HG02588 (cell line): Measurements from ENCODE around the gene HSD17B8.

Experiments
- ATAC-seq: cut with Tn5 transposase; IDR thresholded peaks from one replicate; pipeline ENCODE4 v1.9.1; 2021; ENCODE audit warnings: mild to moderate bottlenecking, moderate library complexity; ENCODE audit not compliant: unreplicated experiment

The HSD17B8 gene

DNA sequence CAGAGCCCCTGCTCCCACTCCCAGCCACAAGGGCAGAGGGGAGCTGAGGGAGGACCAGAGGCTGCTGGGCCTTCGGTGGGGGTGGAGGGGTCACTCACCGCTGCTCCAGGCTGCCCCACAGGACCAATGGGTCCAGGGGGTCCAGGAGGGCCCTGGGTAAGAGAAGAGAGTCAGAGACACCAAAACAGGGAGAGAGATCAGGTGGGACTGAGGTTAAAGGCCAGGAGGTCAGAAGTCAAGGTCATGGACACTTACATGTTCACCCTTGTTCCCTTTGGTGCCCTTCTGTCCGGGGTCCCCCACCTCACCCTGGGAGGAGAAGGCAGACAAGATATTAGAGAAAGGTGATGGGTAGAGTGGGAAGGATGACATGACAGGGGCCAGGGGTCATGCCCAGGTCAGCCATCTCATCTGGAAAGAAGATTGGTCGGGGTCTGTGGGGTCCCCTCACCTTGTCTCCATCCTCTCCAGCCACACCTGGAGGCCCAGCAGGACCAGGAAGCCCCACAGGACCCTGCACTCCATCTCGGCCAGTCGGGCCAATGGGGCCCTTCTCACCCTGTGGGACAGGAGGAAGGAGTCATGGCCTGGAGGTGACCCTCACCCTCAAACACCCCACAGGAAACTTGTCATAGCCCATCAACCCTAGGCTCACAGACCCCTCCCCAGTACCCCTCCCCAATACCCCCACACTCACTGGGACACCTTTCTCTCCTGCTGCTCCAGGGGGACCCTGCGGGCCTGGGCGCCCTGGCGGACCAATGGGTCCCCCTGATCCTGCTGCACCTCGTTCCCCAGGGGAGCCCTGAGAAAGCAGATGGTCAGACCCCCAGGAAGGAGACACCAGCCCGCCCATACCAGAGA is 33.2 kb upstream of the HSD17B8 start:
- ATAC-seq = no peak

DNA sequence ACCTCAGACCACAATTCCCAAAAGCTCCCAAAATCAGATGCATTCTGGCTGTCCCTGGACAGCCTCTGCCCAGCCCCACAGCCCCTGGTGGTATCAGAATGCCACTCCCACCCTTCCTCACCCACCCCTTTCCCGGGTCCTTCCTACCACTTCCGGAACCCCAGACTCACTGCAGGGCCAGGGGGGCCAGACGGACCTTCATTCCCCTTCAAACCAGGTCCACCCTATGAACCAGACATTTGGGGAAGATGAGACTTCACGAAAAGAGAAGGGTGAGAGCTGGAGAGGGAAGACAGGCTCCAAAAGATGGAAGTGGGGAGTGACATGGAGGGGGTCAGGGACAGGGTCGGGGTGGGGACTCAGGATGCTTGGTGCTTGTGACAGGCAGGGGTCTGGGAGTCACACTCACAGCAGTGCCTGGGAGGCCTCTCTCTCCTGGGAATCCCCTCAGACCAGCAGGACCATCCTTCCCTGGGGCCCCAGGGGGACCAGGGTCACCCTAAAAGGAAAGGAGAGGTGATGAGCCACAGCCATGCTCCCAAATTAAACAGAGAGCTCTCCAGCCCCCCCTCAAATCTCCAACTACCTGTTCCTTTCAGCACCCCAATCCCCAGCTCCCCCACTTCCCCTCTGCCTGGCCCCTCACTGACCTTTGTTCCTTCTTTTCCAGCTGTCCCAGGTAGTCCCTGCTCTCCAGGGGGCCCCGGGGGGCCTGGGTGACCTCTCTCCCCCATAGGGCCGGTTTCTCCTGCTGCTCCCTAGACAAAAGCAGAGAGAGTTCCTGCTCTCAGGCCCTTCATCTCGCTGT is 32.4 kb upstream of the HSD17B8 start:
- no peak for ATAC-seq

DNA sequence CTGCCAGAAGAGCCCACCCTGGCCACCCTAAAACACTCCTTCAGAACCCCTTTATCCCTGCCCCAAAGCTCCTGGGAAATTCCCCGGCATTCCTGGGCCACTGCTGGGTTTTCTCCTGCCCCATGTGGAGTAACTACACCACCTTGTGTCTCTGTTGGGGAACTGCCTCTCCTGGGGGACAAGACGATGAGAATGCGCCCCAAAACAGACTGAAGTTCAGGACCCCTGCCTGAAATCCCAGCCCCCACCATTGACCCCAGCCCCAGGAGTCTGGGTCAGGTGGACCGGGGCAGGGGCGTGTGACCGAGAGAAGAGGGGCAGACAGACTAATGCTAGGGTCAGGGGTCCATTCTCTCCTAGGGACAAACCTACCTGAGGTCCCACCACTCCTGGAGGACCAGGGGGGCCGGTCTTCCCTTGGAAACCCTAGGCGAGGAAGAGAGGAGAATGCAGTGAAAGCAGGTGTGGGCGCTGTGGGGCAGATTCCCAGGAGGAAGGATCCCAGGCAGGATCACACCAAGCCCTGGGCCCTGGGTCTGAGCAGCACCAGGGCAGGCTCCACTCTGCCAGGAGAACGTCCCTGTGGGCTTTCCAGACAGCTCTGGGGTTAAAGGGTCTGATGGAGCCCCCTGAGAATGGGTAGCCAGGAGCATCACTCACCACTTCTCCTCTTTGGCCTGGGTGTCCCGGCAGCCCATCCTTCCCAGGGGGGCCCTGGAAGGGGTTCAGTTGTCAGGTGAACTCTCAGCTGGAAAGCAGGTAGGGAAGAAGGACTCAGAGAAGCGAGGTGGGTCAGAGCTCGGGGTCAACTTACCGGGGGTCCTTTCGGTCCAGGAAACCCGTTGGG is 31.5 kb upstream of the HSD17B8 start:
- ATAC-seq = no peak

DNA sequence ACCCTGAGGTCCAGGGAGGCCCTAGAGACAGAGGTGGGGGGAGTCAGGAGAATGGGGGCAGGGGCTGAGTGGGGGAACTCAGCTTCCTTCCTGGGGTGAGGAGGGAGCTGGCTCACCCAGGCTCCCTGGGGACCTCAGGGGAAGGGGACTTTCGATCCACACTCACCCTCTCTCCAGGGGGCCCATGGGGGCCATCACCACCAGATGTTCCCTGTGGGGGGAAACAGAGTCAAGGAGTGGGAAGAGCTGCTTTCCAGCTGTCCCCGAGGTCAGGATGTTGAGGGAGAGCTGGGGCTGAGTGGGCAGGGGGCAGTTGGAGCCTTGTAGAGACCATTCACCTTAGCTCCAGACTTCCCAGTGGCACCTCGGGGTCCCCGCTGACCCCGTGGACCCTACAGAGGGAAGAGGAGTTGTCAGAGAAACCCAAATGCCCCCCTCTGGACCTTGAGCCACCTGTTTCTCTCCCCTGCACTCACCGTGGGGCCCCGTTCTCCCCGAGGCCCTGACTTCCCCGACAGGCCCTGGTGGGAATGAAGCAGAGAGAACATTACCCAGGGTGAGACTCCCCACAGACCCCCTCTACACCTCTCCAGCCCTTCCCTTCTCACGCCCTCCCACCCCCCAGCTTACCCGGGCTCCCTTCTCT is 30.8 kb upstream of the HSD17B8 start:
- no peak for ATAC-seq

DNA sequence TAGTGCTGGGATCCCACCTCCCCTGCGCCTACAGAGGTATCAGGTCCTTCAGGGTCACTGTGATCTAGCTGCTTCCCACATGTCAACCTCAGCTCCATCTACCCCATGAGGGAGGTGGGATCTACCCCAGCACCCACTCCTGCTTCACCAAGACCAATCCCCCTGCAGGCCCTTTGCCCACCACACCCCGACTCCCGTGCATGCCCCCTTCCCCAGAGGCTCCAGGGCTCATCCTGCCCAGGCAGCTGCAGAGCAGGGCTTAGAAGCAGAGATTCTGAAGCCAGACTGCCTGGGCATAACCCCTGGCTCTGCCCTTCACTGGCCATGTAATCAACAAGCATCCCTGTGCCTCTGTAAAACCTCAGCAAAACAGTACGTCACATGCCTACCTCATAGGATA is 29.7 kb upstream of the HSD17B8 start:
- no peak for ATAC-seq

DNA sequence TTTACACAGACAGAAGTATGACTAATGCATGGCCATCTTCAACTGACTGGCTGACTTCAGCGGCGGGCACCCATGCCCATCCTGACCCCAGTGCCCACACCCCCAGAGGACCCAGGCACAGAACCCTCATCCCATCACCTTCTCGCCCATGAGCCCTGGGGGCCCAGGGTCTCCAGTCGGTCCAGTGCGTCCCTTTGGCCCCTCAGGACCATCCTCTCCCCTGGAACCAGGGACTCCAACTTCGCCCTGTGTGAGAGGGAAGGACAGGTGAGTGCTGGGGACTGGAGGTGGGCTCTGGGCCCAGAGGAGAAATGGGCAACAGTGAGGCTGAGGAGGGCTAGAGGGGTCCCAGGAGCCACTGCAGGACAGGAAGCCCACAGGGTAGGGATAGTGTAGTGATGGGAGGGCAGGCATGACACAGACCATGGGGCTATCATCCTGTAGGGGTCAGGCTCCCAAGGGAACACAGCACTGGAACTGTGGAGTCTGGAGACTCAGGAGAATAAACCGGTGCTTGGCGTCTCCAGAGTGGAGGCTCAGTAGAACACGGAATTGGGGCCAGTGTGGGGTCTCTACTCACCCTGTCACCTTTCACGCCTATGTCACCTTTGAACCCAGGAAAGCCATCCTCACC is 28.9 kb upstream of the HSD17B8 start:
- ATAC-seq = no peak

DNA sequence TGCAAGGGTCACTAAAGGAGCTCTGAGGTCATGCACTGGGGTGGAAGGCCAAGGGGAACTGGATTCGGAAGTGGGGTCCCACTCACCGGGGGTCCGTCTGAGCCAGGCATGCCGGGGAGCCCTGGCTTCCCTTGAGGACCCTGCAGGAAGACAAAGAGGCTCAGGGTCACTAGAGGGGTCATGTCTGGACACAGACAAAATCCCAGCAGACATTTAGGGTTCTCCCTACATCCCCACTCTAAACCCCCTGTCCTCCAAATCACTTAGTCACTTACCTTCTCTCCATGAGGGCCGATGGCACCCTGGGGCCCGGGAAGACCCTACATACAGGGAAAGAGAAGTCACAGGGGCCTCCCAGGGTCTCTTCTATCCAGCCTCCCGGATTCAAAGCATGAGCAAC is 27.5 kb upstream of the HSD17B8 start:
- no peak for ATAC-seq

DNA sequence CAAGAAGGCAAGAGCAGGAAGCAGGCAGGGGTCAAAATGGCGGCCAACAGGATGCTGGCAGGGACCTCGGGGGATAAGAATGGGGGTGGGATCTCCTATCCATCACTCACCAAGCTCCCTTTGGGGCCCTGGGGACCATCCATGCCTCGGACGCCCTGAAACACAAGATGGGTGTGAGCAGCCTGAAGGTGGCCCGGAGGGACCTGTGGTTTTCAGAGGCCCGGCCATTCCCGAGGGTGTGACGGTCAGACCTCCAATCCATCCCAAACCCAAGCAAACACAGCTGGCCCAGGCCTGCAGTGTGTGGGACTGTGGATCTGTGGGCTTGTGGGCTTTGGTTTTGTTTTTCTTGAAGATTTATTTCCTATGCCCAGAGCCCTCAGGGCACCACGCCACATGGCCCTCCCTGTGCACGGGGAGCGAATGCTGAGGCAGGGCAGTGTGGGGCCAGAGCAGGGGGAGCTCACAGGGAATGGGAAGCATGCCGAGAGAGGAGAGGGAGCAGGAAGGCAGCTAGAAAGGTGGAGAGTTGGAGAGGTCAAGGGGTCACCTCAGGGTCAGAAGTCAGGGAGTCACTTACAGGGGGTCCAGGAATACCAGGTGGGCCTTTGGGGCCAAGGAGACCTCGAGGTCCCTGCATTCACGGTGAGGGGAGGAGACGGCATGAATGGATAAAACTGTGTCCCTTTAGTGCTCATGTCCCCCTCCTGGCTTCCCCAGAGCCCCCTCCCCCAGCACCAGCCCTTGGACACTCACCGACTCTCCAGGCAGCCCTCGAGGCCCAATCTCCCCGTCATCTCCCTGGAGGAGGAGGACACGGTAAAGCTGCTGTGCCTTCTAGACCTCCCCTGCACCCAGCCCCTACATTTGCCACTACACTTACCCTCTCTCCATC is 26.7 kb upstream of the HSD17B8 start:
- no peak for ATAC-seq

DNA sequence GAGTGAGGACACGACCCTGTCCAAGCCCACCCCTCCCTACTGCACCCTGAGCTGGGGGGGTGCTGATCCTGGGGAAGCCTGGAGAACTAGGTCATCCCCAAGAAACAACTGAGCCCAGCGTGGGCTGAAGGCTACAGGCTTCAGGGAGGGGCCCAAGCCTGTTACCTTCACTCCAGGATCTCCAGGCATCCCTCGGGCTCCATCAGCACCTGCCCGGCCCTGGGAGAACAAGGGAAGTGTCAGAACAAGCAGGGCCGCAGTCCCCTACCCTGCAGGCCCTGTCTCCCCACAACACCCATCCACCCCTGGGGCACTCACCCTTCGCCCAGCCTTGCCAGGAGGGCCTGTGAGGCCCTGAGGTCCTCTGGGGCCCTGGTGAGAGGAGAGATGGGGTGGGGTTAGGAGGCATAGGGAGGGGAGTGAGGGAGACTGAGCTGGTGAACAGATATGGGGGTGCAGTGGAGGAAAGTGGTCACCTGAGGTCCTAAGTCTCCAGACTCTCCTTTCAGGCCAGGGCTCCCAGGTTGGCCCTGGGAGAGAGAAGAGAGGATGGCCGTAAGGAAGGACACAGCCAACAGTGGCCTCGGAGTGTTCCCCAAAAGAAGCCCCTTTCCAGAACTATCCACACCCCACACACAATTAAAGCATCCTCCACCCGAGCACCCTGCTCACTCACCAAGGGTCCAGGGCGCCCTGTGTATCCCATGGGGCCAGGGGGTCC is 25.5 kb upstream of the HSD17B8 start:
- ATAC-seq = no peak

DNA sequence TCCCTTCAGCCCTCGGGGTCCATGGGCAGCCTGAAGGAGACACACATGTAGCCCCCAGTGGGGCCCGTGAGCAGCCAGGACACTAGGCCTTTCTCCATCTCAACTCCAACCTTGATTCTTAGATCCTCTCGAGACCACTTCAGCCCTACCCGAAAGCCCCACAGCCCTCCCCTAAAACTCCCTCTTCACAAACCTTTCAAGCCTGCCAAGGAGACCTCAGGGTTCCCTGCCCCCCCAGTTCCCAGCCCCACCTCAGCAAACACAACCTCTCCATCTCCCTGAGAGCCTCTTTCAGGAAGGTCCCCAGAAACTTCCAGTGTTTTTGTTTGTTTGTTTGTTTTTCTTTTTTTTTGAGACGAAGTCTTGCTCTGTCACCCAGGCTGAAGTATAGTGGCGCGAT is 23.3 kb upstream of the HSD17B8 start:
- ATAC-seq = no peak

DNA sequence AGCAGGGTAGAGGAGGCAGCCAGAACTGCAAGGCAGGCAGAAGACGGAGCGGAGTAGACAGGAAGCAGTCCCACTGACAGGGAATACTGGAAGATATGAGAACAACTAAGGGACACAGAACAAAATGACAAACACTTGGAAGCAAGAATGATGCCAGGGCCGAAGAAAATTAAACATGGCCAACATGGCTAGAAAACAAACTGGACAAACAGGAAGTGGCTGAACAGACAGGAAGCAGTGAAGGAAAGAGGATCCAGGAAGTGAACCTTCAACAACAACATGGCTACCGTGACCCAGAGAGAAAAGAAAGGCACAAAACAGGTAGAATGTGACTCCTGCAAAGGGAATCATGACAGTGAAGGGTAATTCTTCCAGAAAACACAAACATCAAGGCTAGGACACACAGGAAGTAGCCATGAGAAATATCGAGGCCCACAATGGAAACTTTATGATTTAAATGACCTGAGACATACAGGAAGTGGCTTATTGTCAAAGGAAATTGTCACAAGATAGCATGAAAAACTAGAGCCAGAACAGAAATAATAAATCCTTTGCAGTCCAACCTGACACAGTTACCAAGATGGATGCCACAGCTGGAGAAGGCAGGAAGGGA is 21.3 kb upstream of the HSD17B8 start:
- no peak for ATAC-seq

DNA sequence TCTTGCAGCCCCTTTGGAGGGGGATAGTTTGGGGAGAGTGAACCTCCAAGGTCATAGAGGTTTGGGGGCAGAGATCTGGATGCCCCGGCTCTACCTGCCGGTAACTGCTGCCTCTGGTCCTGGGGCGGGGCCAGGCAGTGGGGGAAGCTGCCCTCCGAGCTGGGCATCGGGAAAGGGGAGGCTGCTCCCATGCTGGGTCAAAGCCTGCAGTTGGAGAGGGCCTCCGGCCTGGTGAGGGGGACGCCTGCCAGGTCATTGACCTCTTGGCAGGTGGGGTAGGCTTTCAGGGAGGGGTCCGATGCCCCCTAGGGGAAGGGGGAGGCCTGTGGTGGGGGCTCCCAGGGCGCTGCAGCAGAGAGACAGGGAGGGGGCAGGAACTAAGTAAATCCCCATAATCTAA is 19.3 kb upstream of the HSD17B8 start:
- ATAC-seq = no peak

DNA sequence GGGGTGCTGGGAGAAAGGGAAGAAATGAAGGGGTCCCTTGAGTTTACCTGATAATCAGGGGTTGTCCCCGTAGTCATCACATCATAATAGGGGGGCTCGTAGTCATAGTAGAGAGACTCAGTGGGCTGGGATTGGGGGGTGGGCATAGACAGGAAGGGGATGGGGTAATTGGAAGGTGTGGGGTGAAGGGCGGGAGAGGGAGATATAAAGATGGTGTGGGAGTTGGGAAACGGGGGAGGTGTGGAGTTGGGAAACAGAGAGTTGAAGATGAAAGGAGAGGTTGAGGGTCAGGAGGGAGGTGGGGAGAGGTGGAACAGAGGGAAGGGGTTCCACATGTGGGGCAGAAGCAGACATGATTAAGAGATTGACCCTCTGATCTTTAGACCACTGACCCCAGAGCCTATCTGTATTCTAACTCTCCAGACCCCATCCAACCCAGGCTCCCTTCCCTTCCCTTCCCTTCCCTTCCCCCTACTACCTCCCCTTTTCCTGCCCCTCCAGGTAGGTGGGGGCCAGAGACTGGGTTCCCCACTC is 18.7 kb upstream of the HSD17B8 start:
- no peak for ATAC-seq

DNA sequence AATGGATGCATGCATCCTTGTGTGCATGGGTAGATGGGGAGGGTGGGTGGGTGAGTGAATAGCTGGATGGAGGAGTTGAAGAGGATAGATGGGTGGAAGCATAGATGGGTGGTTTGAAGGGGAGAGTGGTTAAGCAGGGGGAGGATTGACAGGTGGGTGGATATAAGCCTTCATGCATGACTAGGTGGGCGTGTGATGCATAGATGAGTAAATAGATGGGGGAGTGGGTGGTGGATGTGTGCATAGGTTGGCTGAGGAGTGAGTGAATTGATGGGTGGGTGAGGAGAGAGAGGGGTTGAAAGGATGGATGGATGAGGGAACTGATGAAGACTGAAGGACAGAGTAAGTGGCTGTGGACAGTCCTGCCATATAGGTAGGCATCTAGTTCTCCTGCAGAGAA is 16.6 kb upstream of the HSD17B8 start:
- no peak for ATAC-seq

DNA sequence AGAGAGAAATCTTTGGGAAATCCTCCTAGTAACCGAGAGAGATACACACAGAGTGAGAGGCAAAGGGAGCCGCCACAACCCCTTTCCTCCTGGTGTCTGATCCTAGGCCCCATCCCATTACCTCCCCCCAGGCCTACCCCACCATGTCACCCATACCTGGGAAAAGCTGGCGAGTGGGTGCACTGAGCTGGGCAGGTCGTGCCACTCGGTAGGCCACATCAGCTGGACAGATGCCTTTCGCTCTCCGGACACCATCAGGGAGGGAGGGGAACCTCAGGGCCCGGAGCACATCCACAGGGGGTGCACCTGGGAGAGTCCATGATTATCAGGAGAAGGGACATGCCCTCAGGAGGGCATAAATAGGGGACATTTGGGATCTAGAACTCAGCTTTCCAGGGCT is 15.3 kb upstream of the HSD17B8 start:
- no peak for ATAC-seq

DNA sequence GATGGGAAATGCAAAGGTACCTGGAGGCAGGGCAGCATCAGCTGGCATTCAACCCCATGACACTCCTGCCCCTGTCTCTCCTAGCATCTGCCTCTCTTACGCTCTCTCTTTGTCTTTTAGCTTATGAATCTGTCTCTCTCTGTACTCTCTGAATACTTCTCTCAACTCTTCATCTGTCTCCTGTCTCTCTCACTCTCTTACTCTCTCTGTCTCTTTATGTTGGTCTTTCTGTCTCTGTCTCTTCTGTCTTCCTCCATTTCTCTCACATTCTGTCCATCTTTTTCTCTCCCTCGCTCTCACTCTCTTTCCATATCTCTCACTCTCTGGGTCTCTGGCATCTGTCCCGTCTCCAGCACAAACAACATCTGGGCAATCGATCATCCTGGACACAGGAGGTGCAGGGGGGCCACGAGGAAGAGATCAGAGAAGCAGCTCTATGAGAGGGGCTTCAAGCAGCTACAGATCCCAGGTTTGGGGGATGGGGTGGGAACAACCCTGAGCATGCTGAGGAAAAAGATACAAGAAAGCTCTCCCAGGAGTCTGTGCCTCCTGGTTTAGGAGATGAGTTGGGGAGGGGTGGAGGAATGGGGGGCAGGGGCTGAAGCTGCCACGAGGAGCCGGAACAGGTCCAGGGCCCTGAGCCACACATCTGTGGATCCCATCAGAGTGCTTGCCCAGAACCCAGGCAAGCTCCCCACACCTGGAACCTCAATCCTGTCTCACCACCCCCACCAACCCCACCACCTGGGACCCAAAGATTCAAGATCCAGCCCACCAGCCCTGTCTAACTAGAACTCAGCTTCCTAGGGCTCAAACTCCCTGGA is 14.6 kb upstream of the HSD17B8 start:
- no peak for ATAC-seq

DNA sequence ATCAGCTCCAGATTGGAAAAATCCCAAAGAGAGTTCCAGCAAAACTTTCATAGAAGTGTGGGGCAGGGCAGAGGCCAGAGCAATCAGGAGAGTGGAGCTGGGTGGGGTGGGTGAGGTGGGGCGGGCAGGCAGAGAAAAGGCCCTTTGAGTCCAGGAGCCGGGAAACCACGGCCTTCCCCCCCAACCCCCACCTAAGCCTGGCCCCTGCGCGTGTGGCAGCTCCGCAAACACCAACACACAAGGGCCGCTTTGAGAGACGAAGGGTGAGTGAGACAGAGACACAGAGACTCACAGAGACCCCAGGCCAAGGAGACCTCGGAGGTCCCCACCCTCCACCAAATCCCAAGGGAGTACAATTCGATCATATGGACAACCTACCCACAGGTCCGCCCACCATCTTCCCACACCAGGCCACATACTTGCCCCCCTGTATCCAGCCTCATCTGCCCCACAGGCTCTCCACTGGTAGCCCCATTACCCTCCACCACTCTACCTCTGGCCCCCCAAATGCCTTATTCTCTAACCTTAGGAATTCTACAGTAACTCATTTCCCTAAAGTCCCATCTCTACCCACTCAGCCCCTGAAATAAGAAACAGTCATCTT is 13.8 kb upstream of the HSD17B8 start:
- ATAC-seq = no peak
